Measurements from ENCODE around the gene DSE. TPM values are rescaled to one million over a fixed set of nuclear protein-coding genes. Genes with fewer than 3 reads are reported as not detected.
"Not testable (repeated sequence)": the region's sequence is repeated elsewhere in the genome, so short reads cannot be mapped to it uniquely, and the experiment has no call there.

Gene DSE
- total RNA-seq: 1.9 and 3.1 TPM in 2 replicates

DNA sequence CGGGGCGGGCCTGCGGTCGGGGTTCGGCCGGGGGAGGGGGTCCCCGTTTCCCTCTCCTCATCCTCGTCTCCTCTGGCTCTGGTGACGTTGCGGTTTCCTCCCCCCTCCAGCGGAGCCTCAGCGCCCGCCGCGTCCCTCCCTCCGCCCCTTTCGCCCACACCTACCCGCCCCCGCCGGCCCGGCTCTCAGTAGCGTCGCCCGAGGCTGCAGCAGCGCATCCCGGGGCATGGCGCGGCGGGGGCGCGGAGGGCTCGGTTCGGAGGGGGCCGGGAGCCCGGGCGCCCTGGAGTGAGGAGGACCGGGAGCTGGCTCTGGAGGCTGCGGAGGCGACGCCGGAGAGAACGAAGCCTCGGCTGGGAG is at the start of gene DSE:
Gene DSE, plus strand, starts transcription at position 188 of the 360 bp plus-strand sequence. CDS start 28,304 bp downstream, outside the sequence.
- peak; percentile 31 for DNase-seq (ENCODE audit: low spot score)
- peaks cover 2% of the 10 kb centered on the region for H3K36me3 Mint-ChIP-seq (ENCODE audit: low read depth)
- peak within 1 kb of the TSS; percentile 78 for H3K4me3 Mint-ChIP-seq
- H3K27me3 Mint-ChIP-seq (ENCODE audit: insufficient read depth): peaks cover 58% of the 10 kb centered on the region
- H3K9me3 Mint-ChIP-seq: no peaks in the 10 kb centered on the region
- H3K27ac Mint-ChIP-seq: peak within 1 kb of the TSS; percentile 42
- intact Hi-C loops (cut with micrococcal nuclease): loop anchor here (2.0 to 10.0 kb wide), 5 partner anchors 83 to 314 kb away; partner anchors contain the start of genes CALHM6 and KPNA5
- H3K4me1 Mint-ChIP-seq (ENCODE audit: low read depth): peaks cover 24% of the 10 kb centered on the region

- DNase-seq (ENCODE audit: low spot score); H3K9me3 Mint-ChIP-seq; H3K27me3 Mint-ChIP-seq (ENCODE audit: insufficient read depth); H3K4me1 Mint-ChIP-seq (ENCODE audit: low read depth); intact Hi-C loops (cut with micrococcal nuclease); H3K36me3 Mint-ChIP-seq (ENCODE audit: low read depth); H3K27ac Mint-ChIP-seq; H3K4me3 Mint-ChIP-seq: not testable (repeated sequence)
Observed at GRCh38 chr6:116321933-116322332, 48.8 kb upstream of the DSE start.

GRCh38 chr6:116323863-116324262 is 46.9 kb upstream of the DSE start:
- Mint-ChIP-seq H3K36me3 (ENCODE audit: low read depth) (no peaks in the 10 kb centered on the region), H3K4me3 (no peak overlapping the region), H3K27me3 (ENCODE audit: insufficient read depth) (peaks cover 4% of the 10 kb centered on the region), H3K4me1 (ENCODE audit: low read depth) (no peaks in the 10 kb centered on the region), H3K27ac (no peak overlapping the region), H3K9me3 (no peaks in the 10 kb centered on the region)
- intact Hi-C loops (cut with micrococcal nuclease): no loop called here
- DNase-seq (ENCODE audit: low spot score): no peak

DNA sequence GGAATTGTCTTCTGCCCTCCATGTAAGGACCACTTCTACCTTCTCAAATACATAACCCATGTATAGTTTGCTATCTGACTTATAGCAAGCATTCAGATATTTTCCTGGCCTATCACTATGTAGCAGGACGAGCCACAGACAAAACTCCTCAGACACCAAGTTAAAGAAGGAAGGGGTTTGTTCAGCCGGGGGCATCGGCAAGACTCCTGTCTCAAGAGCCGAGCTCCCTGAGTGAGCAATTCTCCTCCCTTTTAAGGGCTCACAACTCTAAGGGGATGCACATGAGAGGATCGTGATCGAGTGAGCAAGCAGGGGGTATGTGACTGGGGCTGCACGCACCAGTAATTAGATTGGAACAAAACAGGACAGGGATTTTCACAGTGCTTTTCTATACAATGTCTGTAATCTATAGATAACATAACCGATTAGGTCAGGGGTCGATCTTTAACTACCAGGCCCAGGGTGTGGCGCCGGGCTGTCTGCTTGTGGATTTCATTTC is 45.1 kb upstream of the DSE start:
- DNase-seq (ENCODE audit: low spot score); H3K27ac Mint-ChIP-seq; H3K4me3 Mint-ChIP-seq; H3K4me1 Mint-ChIP-seq (ENCODE audit: low read depth); intact Hi-C loops (cut with micrococcal nuclease); H3K36me3 Mint-ChIP-seq (ENCODE audit: low read depth); H3K9me3 Mint-ChIP-seq; H3K27me3 Mint-ChIP-seq (ENCODE audit: insufficient read depth): not testable (repeated sequence)

- Mint-ChIP-seq H3K36me3 (ENCODE audit: low read depth) (no peaks in the 10 kb centered on the region), H3K4me3 (no peak overlapping the region), H3K27ac (no peak overlapping the region), H3K9me3 (no peaks in the 10 kb centered on the region), H3K4me1 (ENCODE audit: low read depth) (no peaks in the 10 kb centered on the region), H3K27me3 (ENCODE audit: insufficient read depth) (peaks cover 4% of the 10 kb centered on the region)
- DNase-seq (ENCODE audit: low spot score): no peak
- intact Hi-C loops (cut with micrococcal nuclease): no loop called here
Observed at GRCh38 chr6:116326181-116326671, 44.5 kb upstream of the DSE start.

DNA sequence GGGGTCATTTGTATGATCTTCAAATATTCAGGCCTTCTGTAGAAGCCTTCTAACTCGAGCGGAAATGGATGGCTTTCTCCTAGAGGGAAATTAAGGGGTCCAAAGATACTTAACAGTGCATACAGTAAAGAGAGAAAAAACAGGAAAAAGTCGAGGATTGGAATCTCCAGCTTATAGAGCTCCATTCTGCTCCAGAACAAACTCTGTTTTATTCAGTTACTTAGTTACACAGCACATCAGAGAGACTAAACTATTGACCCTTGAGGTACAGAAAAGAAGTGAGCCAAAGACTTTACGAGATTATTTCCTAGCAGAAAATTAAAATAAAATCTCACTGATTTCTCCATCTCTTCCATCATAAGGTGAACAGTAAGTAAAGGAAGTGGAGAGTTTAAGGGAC is 43.8 kb upstream of the DSE start:
- intact Hi-C loops (cut with micrococcal nuclease): no loop called here
- H3K27ac Mint-ChIP-seq: no peak overlapping the region
- H3K4me3 Mint-ChIP-seq: no peak overlapping the region

DNA sequence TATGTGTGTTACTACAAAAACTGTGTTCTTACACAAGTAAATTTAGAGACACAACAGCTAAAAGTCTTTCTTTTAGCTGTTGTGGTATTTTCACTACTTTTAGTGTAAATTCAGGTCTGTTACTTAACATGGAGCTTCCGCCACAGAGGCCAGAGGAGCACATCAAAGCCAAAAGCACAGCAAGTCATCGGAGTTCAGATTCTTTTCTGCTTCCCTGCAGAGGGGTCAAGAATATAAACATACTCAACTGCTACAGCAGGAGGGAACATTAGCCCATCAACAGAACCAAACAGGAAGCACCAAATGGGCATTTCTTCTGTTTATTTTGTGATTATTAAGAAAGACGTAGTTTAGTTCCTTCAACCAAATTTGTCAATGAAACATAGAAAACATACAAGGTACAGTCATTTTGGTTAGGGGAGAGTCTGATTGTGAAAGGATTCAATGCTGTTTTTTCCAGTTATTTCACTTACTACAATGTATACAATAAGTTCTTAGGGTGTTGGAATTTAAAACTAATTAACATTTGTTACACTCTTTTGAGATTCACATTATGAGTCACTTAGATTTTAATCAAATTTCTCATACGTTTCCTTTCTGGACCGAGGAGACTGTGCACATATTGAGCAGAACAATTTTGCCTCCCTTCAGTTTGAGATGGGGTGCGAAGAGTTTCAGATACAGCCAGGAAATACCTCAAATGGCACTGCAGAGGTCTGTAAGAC is 42.8 kb upstream of the DSE start:
- H3K36me3 Mint-ChIP-seq (ENCODE audit: low read depth): no peaks in the 10 kb centered on the region
- H3K4me3 Mint-ChIP-seq: no peak overlapping the region
- H3K27me3 Mint-ChIP-seq (ENCODE audit: insufficient read depth): peaks cover 4% of the 10 kb centered on the region
- intact Hi-C loops (cut with micrococcal nuclease): no loop called here
- H3K4me1 Mint-ChIP-seq (ENCODE audit: low read depth): no peaks in the 10 kb centered on the region
- no peak for DNase-seq (ENCODE audit: low spot score)
- no peaks in the 10 kb centered on the region for H3K9me3 Mint-ChIP-seq
- H3K27ac Mint-ChIP-seq: no peak overlapping the region

More for the DNA sequence above, 43.8 kb upstream of the DSE start:
- H3K27me3 Mint-ChIP-seq (ENCODE audit: insufficient read depth): peaks cover 4% of the 10 kb centered on the region
- no peak for DNase-seq (ENCODE audit: low spot score)
- H3K36me3 Mint-ChIP-seq (ENCODE audit: low read depth): no peaks in the 10 kb centered on the region
- no peaks in the 10 kb centered on the region for H3K9me3 Mint-ChIP-seq
- no peaks in the 10 kb centered on the region for H3K4me1 Mint-ChIP-seq (ENCODE audit: low read depth)

DNA sequence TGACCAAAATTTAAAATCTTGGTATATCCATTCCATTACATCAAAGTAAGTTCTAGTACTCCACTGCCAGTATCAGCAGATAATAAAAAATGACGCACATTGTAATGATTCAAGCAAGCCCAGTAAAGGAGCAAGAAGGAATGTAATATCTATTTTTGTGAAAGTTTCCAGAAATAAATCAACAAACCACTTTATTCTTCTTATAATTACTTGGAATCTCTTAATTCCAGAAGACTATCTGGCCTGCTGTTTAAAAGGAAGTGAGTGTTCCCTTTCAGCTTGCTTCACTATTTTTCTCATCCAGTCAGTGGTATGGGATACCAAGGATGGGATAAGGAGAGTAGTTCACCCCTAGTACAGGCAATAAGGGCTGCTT is 42.2 kb upstream of the DSE start:
- no peaks in the 10 kb centered on the region for H3K36me3 Mint-ChIP-seq (ENCODE audit: low read depth)
- H3K9me3 Mint-ChIP-seq: no peaks in the 10 kb centered on the region
- no peak overlapping the region for H3K27ac Mint-ChIP-seq
- H3K4me1 Mint-ChIP-seq (ENCODE audit: low read depth): no peaks in the 10 kb centered on the region
- intact Hi-C loops (cut with micrococcal nuclease): no loop called here
- no peak for DNase-seq (ENCODE audit: low spot score)
- no peak overlapping the region for H3K4me3 Mint-ChIP-seq
- H3K27me3 Mint-ChIP-seq (ENCODE audit: insufficient read depth): peaks cover 4% of the 10 kb centered on the region

DNA sequence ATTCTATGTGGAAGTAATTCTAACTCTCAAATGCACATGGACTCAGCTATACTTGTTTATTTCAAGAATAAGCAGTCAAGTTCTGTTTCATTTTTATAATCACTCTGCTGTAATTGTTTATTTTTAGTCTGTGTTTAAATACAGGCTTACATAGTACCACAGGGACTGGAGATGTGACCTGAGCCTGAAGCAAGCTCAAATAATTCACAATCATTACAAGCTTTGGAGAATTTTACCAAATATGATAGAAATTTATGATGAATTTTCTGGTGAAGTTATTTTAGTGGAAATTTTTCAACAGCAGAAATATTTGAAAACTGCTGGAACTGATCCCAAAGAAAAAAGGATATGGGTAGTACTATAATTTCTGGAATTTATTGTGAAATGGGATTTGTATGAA is 41.6 kb upstream of the DSE start:
- peaks cover 2% of the 10 kb centered on the region for H3K27me3 Mint-ChIP-seq (ENCODE audit: insufficient read depth)
- intact Hi-C loops (cut with micrococcal nuclease): no loop called here

GRCh38 chr6:116330511-116330910 is 40.2 kb upstream of the DSE start:
- H3K4me3 Mint-ChIP-seq: no peak overlapping the region
- H3K4me1 Mint-ChIP-seq (ENCODE audit: low read depth): no peaks in the 10 kb centered on the region
- intact Hi-C loops (cut with micrococcal nuclease): no loop called here
- no peak overlapping the region for H3K27ac Mint-ChIP-seq
- H3K36me3 Mint-ChIP-seq (ENCODE audit: low read depth): no peaks in the 10 kb centered on the region
- peaks cover 2% of the 10 kb centered on the region for H3K27me3 Mint-ChIP-seq (ENCODE audit: insufficient read depth)
- H3K9me3 Mint-ChIP-seq: peaks cover 4% of the 10 kb centered on the region
- DNase-seq (ENCODE audit: low spot score): no peak

More for the DNA sequence above, 41.6 kb upstream of the DSE start:
- no peak overlapping the region for H3K27ac Mint-ChIP-seq
- DNase-seq (ENCODE audit: low spot score): no peak
- H3K9me3 Mint-ChIP-seq: no peaks in the 10 kb centered on the region
- H3K36me3 Mint-ChIP-seq (ENCODE audit: low read depth): no peaks in the 10 kb centered on the region
- no peaks in the 10 kb centered on the region for H3K4me1 Mint-ChIP-seq (ENCODE audit: low read depth)
- H3K4me3 Mint-ChIP-seq: no peak overlapping the region

GRCh38 chr6:116332096-116332495 is 38.7 kb upstream of the DSE start:
- no peak overlapping the region for H3K27ac Mint-ChIP-seq
- intact Hi-C loops (cut with micrococcal nuclease): no loop called here
- no peaks in the 10 kb centered on the region for H3K27me3 Mint-ChIP-seq (ENCODE audit: insufficient read depth)
- peaks cover 4% of the 10 kb centered on the region for H3K9me3 Mint-ChIP-seq
- no peak for DNase-seq (ENCODE audit: low spot score)
- H3K36me3 Mint-ChIP-seq (ENCODE audit: low read depth): no peaks in the 10 kb centered on the region
- H3K4me1 Mint-ChIP-seq (ENCODE audit: low read depth): no peaks in the 10 kb centered on the region
- H3K4me3 Mint-ChIP-seq: no peak overlapping the region

GRCh38 chr6:116334638-116335409 is 35.9 kb upstream of the DSE start:
- intact Hi-C loops (cut with micrococcal nuclease); H3K4me3 Mint-ChIP-seq; H3K27me3 Mint-ChIP-seq (ENCODE audit: insufficient read depth); H3K9me3 Mint-ChIP-seq; H3K36me3 Mint-ChIP-seq (ENCODE audit: low read depth); H3K4me1 Mint-ChIP-seq (ENCODE audit: low read depth); DNase-seq (ENCODE audit: low spot score); H3K27ac Mint-ChIP-seq: not testable (repeated sequence)

DNA sequence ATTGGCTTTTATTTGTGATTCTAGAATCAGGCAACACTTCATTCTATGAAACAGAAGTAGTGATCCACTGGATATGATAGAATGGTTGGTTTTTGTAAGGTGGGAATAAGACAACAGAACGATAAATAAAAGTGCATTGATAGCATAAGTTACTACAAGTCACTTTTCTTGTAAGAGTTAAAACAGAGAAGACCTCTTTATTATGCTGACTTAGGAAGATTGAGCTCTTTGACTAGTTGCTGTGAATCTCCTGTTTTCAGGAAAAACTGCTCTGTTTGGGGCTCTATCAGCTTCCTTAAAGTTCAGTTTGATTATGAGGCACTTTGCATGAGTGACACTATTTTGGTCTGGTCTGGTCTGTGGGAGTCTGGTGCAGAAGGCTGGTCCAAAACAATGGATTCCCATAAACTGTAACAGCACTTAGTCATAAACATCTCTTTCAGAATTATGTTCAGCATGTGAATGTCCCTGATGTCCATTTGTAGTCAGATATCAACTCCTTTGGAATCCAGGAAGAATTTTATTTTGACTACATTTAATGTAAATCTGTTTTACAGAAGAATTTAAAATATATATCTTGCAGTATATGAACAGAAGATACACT is 35.0 kb upstream of the DSE start:
- intact Hi-C loops (cut with micrococcal nuclease): no loop called here
- Mint-ChIP-seq H3K36me3 (ENCODE audit: low read depth) (no peaks in the 10 kb centered on the region), H3K4me1 (ENCODE audit: low read depth) (no peaks in the 10 kb centered on the region), H3K27ac (no peak overlapping the region), H3K9me3 (peaks cover 4% of the 10 kb centered on the region), H3K27me3 (ENCODE audit: insufficient read depth) (no peaks in the 10 kb centered on the region), H3K4me3 (no peak overlapping the region)
- no peak for DNase-seq (ENCODE audit: low spot score)

Measured in activated T-helper 1 cell treated with anti-CD3 and anti-CD28 coated beads, Interleukin-12 subunit alpha, Interleukin-12 subunit beta, Interleukin-2, Interleukin-4 antibody, amounts not matched to agents 30 ng/mL and 10 ng/mL and 1 ng/mL, durations not matched to agents 14 hours and 24 hours and 36 hours (primary cell).